Lower lobe of right lung (tissue), 2 donors: ENCODE measurements around the gene ARHGAP25. TPM values are rescaled to one million over a fixed set of nuclear protein-coding genes. Genes with fewer than 3 reads are reported as not detected.

ENCODE experiments used
- ATAC-seq, 2 donors: fragments of 200-7000 bp; cut with Tn5 transposase; one replicate each; pipeline ENCODE4 v1.9.1; 2020 to 2022; ENCODE audit warnings: mild to moderate bottlenecking in 2 of 2, moderate library complexity in 2 of 2
- DNase-seq: peaks from one replicate; pipeline ENCODE4 v3.0.0-alpha.2; 2020
- H3K27ac ChIP-seq: fragments of 200-600 bp; one replicate; pipeline ENCODE4 v1.8.0; 2022
- H3K27me3 ChIP-seq: fragments of 200-600 bp; one replicate; pipeline ENCODE4 v1.8.0; 2022; ENCODE audit warnings: low read depth
- H3K36me3 ChIP-seq: fragments of 200-600 bp; one replicate; pipeline ENCODE4 v1.8.0; 2022; ENCODE audit warnings: mild to moderate bottlenecking
- H3K4me1 ChIP-seq: fragments of 200-600 bp; one replicate; pipeline ENCODE4 v1.8.0; 2022
- H3K4me3 ChIP-seq: fragments of 200-600 bp; one replicate; pipeline ENCODE4 v1.8.0; 2022; ENCODE audit warnings: mild to moderate bottlenecking
- H3K9me3 ChIP-seq: fragments of 200-600 bp; one replicate; pipeline ENCODE4 v1.8.0; 2022
- CTCF ChIP-seq: fragments of 200-600 bp; IDR thresholded peaks from one replicate; pipeline ENCODE4 v1.8.0; 2022; ENCODE audit warnings: antibody characterized with exemption, mild to moderate bottlenecking
- intact Hi-C: fragments of 100-400 bp; cut with DNase I; formaldehyde crosslinking; loops from one replicate; pipeline ENCODE4 v1.11.0; 2022
- total RNA-seq: library from RNA; stranded (reverse); fragmentation: NEBNext Ultra II Directional; extraction: Animal tissue kit (Norgen Biotek cat#: 25700); gene quantifications from one replicate; pipeline ENCODE4 v1.2.1, GENCODE V29; 2021
- donor health status: DM: no; HTN: yes; CAD: no; lungs with severe emphysema.

The ARHGAP25 gene
- total RNA-seq, 1 donor from 2014 or later, result 48.5 TPM

- Histone ChIP-seq H3K4me1 (peaks cover 23% of the 10 kb centered on the region), H3K27ac (peak overlapping the region; percentile 83), H3K27me3 (no peaks in the 10 kb centered on the region), H3K4me3 (no peak overlapping the region), H3K36me3 (no peaks in the 10 kb centered on the region), H3K9me3 (no peaks in the 10 kb centered on the region)
- ATAC-seq (no peak), DNase-seq (no peak)
- no peak for TF ChIP-seq CTCF
- intact Hi-C loops, result no loop called here
These were observed 1.2 kb upstream of the ARHGAP25 start for GRCh38 chr2:68733365-68733764.

GRCh38 chr2:68734176-68734575, 435 bp upstream of the ARHGAP25 start:
- Histone ChIP-seq H3K4me3 (peak overlapping the region; percentile 46), H3K9me3 (no peaks in the 10 kb centered on the region), H3K27ac (peak overlapping the region; percentile 83), H3K36me3 (no peaks in the 10 kb centered on the region), H3K27me3 (no peaks in the 10 kb centered on the region), H3K4me1 (peaks cover 29% of the 10 kb centered on the region)
- ATAC-seq (no peak), DNase-seq (no peak)
- TF ChIP-seq CTCF, result no peak
- intact Hi-C loops, result no loop called here

- DNase-seq, result no peak
- H3K9me3 ChIP-seq, result no peaks in the 10 kb centered on the region
- intact Hi-C loops, result no loop called here
- no peak for ATAC-seq
- H3K4me3 ChIP-seq, result peak overlapping the region; percentile 46
- H3K27ac ChIP-seq, result peak overlapping the region; percentile 83
- no peaks in the 10 kb centered on the region for H3K36me3 ChIP-seq
- no peak for TF ChIP-seq CTCF
- no peaks in the 10 kb centered on the region for H3K27me3 ChIP-seq
- H3K4me1 ChIP-seq, result peaks cover 43% of the 10 kb centered on the region
These were observed 1.5 kb downstream of the ARHGAP25 start for GRCh38 chr2:68736086-68736485.

GRCh38 chr2:68737711-68738110, 3.1 kb downstream of the ARHGAP25 start:
- Histone ChIP-seq H3K9me3 (no peaks in the 10 kb centered on the region), H3K27me3 (no peaks in the 10 kb centered on the region), H3K4me1 (peaks cover 59% of the 10 kb centered on the region), H3K27ac (peak overlapping the region; percentile 65), H3K4me3 (peak overlapping the region; percentile 46), H3K36me3 (no peaks in the 10 kb centered on the region)
- TF ChIP-seq CTCF, result no peak
- peak; percentile 32 to 52 for ATAC-seq
- no peak for DNase-seq
- intact Hi-C loops, result no loop called here

- Histone ChIP-seq H3K4me1 (peaks cover 66% of the 10 kb centered on the region), H3K9me3 (no peaks in the 10 kb centered on the region), H3K27me3 (no peaks in the 10 kb centered on the region), H3K36me3 (no peaks in the 10 kb centered on the region), H3K4me3 (no peak overlapping the region), H3K27ac (peak overlapping the region; percentile 38)
- ATAC-seq (no peak), DNase-seq (no peak)
- intact Hi-C loops, result no loop called here
- TF ChIP-seq CTCF, result no peak
These were observed 4.4 kb downstream of the ARHGAP25 start for GRCh38 chr2:68738906-68739594.
